ENCODE data around the gene FUT9.

DNA sequence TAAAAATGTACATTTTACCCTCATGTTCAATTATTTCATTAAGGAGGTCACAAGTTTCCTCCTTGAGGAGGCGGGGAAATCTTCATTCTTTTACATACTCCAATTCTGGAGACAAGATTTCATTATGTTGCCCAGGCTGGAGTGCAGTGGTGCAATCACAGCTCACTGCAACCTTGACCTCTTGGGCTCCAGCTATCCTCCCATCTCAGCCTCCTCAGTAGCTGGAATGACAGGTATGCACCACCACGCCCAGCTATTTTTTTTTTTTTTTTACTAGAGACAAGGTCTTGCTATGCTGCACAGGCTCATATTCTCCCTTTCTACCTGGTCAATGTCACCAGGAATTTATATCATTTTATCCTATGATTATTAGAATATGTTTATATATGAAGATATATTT is 85.8 kb downstream of the FUT9 start:
- no peak for TF ChIP-seq SUZ12 (IDR thresholded peaks at IDR 0.05; ENCODE audit: extremely low read depth, insufficient read depth, insufficient read length)
- TF ChIP-seq YY1 (IDR thresholded peaks at IDR 0.05; ENCODE audit: insufficient read depth, insufficient read length) = no peak

Measured in NT2/D1 (cell line).